HG03045 (cell line): ENCODE measurements around the gene TRPC5OS.

Experiments used
- ATAC-seq: cut with Tn5 transposase; IDR thresholded peaks from one replicate; pipeline ENCODE4 v1.9.1; 2021; ENCODE audit warnings: mild to moderate bottlenecking, moderate library complexity; ENCODE audit not compliant: unreplicated experiment

Gene TRPC5OS

GRCh38 chrX:111892375-111892774 is 16.4 kb downstream of the TRPC5OS start:
- no peak for ATAC-seq

GRCh38 chrX:111896148-111896547 is 20.2 kb downstream of the TRPC5OS start:
- ATAC-seq, result no peak

- no peak for ATAC-seq
Measured at GRCh38 chrX:111914398-111915090, 38.6 kb downstream of the TRPC5OS start.

- no peak for ATAC-seq
Measured at GRCh38 chrX:111917591-111917990, 41.6 kb downstream of the TRPC5OS start.

- ATAC-seq, result no peak
Measured at GRCh38 chrX:111928456-111928855, 52.5 kb downstream of the TRPC5OS start.
